AG09319 (cell line): ENCODE measurements around the gene GTSF1L.
"Not testable (repeated sequence)": the region's sequence is repeated elsewhere in the genome, so short reads cannot be mapped to it uniquely, and the experiment has no call there.

Source experiments
- DNase-seq: peaks from one replicate; pipeline ENCODE4 v3.0.0-alpha.2; 2010; ENCODE audit warnings: low read depth; ENCODE audit errors: extremely low read depth
- TF ChIP-seq, protein P1 (sequence below): IDR thresholded peaks from 2 replicates; pipeline ENCODE4 v1.5.1; 2011; ENCODE audit warnings: low read depth, mild to moderate bottlenecking, inconsistent platforms, low read length, moderate library complexity

The GTSF1L gene

DNA sequence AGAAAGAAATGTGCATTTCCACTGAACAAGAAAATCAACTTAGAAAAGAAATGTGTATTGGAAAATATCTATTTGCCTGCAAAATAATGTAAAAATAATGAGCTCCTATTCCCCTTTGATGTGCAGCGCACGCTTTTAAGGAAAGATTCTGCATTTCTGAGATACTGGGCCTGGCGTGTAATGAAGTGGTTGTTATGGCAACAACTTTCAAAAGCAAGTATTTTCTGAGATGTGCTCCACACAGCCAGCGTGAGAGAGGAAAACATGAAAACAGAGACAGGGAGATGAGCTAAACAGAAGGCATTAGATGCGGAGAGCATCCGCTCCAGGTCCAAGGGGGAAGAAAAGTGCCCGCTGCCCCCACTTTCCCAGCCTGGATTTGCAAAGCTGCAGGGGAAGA is 39.1 kb upstream of the GTSF1L start:
- DNase-seq = no peak
- TF ChIP-seq, protein P1, sequence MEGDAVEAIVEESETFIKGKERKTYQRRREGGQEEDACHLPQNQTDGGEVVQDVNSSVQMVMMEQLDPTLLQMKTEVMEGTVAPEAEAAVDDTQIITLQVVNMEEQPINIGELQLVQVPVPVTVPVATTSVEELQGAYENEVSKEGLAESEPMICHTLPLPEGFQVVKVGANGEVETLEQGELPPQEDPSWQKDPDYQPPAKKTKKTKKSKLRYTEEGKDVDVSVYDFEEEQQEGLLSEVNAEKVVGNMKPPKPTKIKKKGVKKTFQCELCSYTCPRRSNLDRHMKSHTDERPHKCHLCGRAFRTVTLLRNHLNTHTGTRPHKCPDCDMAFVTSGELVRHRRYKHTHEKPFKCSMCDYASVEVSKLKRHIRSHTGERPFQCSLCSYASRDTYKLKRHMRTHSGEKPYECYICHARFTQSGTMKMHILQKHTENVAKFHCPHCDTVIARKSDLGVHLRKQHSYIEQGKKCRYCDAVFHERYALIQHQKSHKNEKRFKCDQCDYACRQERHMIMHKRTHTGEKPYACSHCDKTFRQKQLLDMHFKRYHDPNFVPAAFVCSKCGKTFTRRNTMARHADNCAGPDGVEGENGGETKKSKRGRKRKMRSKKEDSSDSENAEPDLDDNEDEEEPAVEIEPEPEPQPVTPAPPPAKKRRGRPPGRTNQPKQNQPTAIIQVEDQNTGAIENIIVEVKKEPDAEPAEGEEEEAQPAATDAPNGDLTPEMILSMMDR = no peak

DNA sequence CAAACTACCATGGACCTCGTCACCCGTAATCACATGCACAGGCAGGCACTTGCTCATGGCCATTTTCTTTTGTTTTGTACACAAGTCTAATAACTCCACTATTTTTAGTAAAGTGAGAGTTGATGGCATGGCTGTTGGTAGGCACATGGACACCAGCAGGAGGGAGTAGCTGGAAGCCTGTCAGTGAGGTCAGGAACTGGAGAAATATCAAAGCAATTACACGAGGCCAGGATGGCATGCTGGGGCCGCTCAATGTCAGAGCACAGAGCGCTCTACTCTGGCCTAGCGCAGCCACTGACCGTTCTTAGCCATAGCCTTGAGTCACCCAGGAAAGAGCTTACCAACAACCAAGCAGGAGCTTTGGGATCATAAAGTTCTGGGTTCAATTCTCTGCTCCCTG is 36.1 kb upstream of the GTSF1L start:
- TF ChIP-seq, protein P1 = no peak
- DNase-seq = no peak

DNA sequence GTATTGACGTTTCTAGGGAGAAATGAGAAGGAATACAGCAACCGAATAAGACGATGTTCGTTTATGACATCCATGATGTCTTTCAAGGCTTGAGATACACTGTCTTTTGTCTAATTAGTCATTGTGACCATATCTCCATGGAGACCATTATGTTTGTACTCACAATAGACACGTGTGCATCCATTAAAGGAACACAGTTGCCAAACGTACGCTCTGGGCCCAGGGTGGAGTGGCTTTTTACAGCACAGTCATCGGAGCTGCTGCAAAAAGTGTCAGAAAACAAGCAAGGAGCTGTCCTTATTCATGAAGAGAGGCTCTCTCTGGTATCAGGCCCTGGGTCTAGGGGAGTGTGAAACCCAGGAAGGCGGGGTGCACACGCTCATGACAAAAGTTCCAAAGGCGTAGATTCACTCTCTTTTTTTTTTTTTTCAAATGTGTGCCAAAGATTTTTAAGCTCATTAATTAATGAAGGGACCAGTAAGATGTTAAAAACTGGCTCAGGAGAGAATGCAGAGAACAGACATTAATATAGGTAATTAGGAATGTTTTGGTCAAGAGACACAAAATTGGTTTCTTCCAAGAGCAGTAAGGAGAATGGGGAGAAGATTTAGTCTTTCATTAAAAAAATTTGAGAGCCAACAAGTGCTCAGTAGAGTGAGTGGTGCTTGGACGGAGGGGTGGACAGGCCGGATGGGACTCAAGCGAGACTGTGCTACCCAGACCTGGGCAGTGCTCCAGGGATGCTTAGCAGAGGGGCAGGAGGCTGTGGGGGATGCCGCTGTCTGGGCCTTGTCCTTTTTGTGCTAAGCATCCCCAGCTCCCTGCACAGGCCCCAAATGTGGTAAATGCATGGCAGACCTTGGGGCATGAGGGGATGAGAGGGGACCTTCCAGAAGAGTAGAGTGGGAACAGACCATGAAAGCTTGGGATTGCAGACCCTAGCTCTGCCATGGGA is 34.9 kb upstream of the GTSF1L start:
- TF ChIP-seq, protein P1 = no peak

DNA sequence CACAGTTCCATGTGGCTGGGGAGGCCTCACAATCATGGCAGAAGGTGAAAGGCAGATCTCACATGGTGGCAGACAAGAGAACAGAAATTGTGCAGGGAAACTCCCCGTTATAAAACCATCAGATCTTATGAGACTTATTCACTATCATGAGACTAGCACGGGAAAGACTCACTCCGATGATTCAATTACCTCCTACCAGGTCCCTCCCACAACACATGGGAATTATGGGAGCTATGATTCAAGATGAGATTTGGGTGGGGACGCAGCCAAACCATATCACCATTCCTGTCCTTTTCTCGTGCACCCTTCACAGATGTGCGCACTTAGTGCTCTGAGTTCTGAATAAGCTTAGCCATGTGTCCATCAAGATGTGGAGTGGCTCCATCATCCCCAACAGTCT is 31.1 kb upstream of the GTSF1L start:
- DNase-seq = not testable (repeated sequence)

More for the DNA sequence above, 34.9 kb upstream of the GTSF1L start:
- DNase-seq = no peak

DNA sequence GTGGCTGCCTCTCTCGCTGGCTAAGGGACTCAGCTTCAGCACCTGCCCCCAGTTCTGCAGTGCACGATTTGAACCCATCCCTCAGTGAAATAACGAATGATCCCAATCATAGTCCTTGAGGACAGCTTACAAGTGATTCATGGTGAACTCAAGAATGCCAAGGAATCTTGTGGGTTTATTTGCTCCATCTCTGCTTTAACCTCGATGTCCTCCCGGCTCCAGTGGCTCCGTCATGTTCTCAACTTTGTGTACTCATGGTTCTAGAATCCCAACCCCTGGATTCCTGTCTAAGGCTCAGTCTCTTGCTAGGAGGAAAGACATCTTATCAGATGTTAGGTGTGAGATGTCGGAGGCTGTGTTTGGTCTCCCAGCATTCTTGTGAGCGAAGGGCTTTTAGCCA is 29.0 kb upstream of the GTSF1L start:
- TF ChIP-seq, protein P1 = no peak
- no peak for DNase-seq

DNA sequence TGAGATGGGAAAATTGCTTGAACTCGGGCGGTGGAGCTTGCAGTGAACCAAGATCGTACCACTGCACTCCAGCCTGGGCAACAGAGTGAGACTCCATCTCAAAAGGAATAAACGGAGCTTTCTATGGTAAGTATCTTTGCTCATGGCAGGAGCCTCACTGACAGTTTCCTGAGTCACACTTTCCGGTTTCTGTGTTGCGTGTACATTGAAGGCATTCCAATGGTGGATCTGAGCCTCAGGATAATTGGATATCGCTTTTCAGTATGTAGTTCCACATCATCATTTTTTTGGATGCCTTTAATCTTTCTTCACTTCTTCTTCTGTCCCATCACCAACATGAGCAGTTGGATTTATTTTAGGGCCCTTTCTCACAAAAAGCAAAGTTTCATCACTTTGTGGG is 28.6 kb upstream of the GTSF1L start:
- TF ChIP-seq, protein P1 = no peak
- no peak for DNase-seq

DNA sequence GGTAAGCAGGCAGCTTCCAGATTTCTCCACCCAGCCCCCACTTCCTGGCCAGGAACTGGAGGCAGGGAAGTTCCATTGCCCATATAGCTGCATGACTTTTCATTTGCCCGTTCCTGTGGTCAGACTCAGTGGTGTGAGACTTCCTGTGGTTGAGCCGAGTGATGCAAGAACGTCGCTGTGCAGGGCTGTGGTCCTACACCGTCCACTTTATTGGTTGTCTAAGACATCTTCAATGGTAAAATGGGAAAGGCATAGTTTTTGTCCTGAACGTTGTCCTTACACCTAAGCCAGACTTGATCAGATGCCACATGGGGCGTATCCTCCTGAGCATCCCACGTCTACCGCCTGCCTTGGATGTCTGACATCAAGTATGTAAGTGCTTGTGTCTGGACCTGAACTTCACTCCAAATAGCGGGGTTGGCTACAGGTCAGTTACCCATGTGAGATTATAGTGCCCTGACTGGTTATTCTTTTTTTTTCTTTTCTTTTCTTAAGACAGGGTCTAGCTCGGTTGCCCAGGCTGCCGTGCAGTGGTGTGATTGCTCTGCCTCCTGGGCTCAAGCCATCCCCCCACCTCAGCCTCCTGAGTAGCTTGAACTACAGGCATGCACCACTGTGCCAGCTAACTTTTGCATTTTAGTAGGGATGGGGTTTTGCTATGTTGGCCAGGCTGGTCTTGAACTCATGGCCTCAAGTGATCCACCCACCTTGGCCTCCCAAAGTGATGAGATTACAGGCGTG is 25.9 kb upstream of the GTSF1L start:
- TF ChIP-seq, protein P1 = no peak
- DNase-seq = peak; percentile 69
